DND-41 (cell line): ENCODE measurements around the gene TOR2A.
"Not testable (repeated sequence)": the region's sequence is repeated elsewhere in the genome, so short reads cannot be mapped to it uniquely, and the experiment has no call there.

Experiments used
- CTCF ChIP-seq: IDR thresholded peaks from 2 replicates; pipeline ENCODE4 v1.5.1; 2012; ENCODE audit warnings: borderline replicate concordance, low read length, moderate library complexity, mild to moderate bottlenecking; ENCODE audit not compliant: poor library complexity, severe bottlenecking; ENCODE audit errors: extremely low read depth
- EZH2 ChIP-seq: IDR thresholded peaks from 3 replicates; pipeline ENCODE4 v1.6.1; 2012; ENCODE audit warnings: borderline replicate concordance, low read depth, mild to moderate bottlenecking, moderate library complexity, low read length, inconsistent platforms; ENCODE audit not compliant: severe bottlenecking

- TF ChIP-seq CTCF, EZH2: not testable (repeated sequence)
Measured at GRCh38 chr9:127780909-127781308, 45.8 kb upstream of the TOR2A start.
